Liver (tissue), 9 donors: ENCODE data around the gene SPATA31D4. TPM values are rescaled to one million over a fixed set of nuclear protein-coding genes. Genes with fewer than 3 reads are reported as not detected.

Experiments
- DNase-seq: peaks from one replicate; pipeline ENCODE4 v3.0.0-alpha.2; 2017; ENCODE audit warnings: low spot score
- H3K27ac ChIP-seq, 2 donors: one replicate each; pipeline ENCODE4 v1.7.0; 2013; ENCODE audit warnings: inconsistent platforms in 2 of 2, low read length in 2 of 2, control low read depth in 1 of 2, low read depth in 1 of 2, mild to moderate bottlenecking in 1 of 2
- H3K27me3 ChIP-seq, 4 donors: one replicate each; pipeline versions ENCODE4 v1.6.1 to v1.7.0; 2013; ENCODE audit warnings: low read length in 3 of 4, inconsistent platforms in 1 of 4, mild to moderate bottlenecking in 1 of 4, moderate library complexity in 1 of 4; ENCODE audit not compliant: control insufficient read depth in 4 of 4, insufficient read depth in 4 of 4
- H3K36me3 ChIP-seq, 4 donors: one replicate each; pipeline versions ENCODE4 v1.6.1 to v1.7.0; 2013; ENCODE audit warnings: low read length in 3 of 4, mild to moderate bottlenecking in 3 of 4, low read depth in 1 of 4, moderate library complexity in 1 of 4; ENCODE audit not compliant: control insufficient read depth in 4 of 4, insufficient read depth in 3 of 4
- H3K4me1 ChIP-seq, 4 donors: one replicate each; pipeline versions ENCODE4 v1.6.1 to v1.7.0; 2013; ENCODE audit warnings: low read length in 3 of 4, mild to moderate bottlenecking in 3 of 4, moderate library complexity in 1 of 4; ENCODE audit not compliant: control insufficient read depth in 4 of 4, insufficient read depth in 4 of 4
- H3K4me3 ChIP-seq, 3 donors: one replicate each; pipeline versions ENCODE4 v1.6.1 to v1.7.0; 2013; ENCODE audit warnings: low read length in 3 of 3, control low read depth in 1 of 3, low read depth in 1 of 3, mild to moderate bottlenecking in 1 of 3
- H3K9ac ChIP-seq, 2 donors: one replicate each; pipeline ENCODE4 v1.7.0; 2013; ENCODE audit warnings: low read length in 2 of 2, mild to moderate bottlenecking in 2 of 2, moderate library complexity in 2 of 2, control low read depth in 1 of 2, low read depth in 1 of 2
- H3K9me3 ChIP-seq, 4 donors: one replicate each; pipeline versions ENCODE4 v1.6.1 to v1.7.0; 2013; ENCODE audit warnings: low read length in 3 of 4; ENCODE audit not compliant: control insufficient read depth in 4 of 4
- EGR1 ChIP-seq, 2 donors: IDR thresholded peaks; 2 replicates each; pipeline ENCODE4 v1.6.1; 2016 to 2018; ENCODE audit warnings: antibody characterized with exemption in 2 of 2, low read depth in 2 of 2
- FOXA1 ChIP-seq: IDR thresholded peaks from 2 replicates; pipeline ENCODE4 v1.6.1; 2016; ENCODE audit warnings: antibody characterized with exemption
- FOXA2 ChIP-seq: IDR thresholded peaks from 2 replicates; pipeline ENCODE4 v1.6.1; 2016; ENCODE audit warnings: antibody characterized with exemption
- GABPA ChIP-seq, 2 donors: IDR thresholded peaks in 1 of 2; conservative IDR thresholded peaks in 1 of 2; 2 replicates each; pipeline ENCODE4 v1.6.1; 2016; ENCODE audit warnings: antibody characterized with exemption in 2 of 2, mild to moderate bottlenecking in 1 of 2, moderate library complexity in 1 of 2
- HNF4A ChIP-seq, 2 donors: conservative IDR thresholded peaks; 2 replicates each; pipeline ENCODE4 v1.6.1; 2016; ENCODE audit warnings: antibody characterized with exemption in 2 of 2, mild to moderate bottlenecking in 2 of 2
- JUND ChIP-seq, 2 donors: IDR thresholded peaks; 2 replicates each; pipeline ENCODE4 v1.6.1; 2016; ENCODE audit warnings: antibody characterized with exemption in 2 of 2
- NR2F2 ChIP-seq: IDR thresholded peaks from 2 replicates; pipeline ENCODE4 v1.6.1; 2016; ENCODE audit warnings: antibody characterized with exemption
- RAD21 ChIP-seq, 2 donors: IDR thresholded peaks; 2 replicates each; pipeline ENCODE4 v1.6.1; 2016; ENCODE audit warnings: antibody characterized with exemption in 2 of 2, mild to moderate bottlenecking in 2 of 2
- RXRA ChIP-seq, 2 donors: IDR thresholded peaks; 2 replicates each; pipeline ENCODE4 v1.6.1; 2017 to 2018; ENCODE audit warnings: antibody characterized with exemption in 2 of 2, mild to moderate bottlenecking in 1 of 2
- SP1 ChIP-seq: IDR thresholded peaks from 2 replicates; pipeline ENCODE4 v1.6.1; 2018; ENCODE audit warnings: antibody characterized with exemption, mild to moderate bottlenecking
- TAF1 ChIP-seq: conservative IDR thresholded peaks from 2 replicates; pipeline ENCODE4 v1.6.1; 2016; ENCODE audit warnings: antibody characterized with exemption, mild to moderate bottlenecking
- YY1 ChIP-seq: IDR thresholded peaks from 2 replicates; pipeline ENCODE4 v1.6.1; 2016; ENCODE audit warnings: antibody characterized with exemption, mild to moderate bottlenecking
- WGBS: extraction: QIAGEN DNeasy Blood & Tissue Kit; methylation state at CpG from one replicate; pipeline ENCODE4 v1.1.7; 2013; 5-methylcytosine and 5-hydroxymethylcytosine counted together
- polyA plus RNA-seq, 2 donors: library from polyadenylated mRNA; stranded (reverse) in 1 of 2; unstranded in 1 of 2; fragments of 200-250 nt in 1 of 2; fragments of >200 nt in 1 of 2; fragmentation: Nextera tagmentation in 1 of 2; extraction: Ambion mirVana in 1 of 2; gene quantifications; one replicate each; pipeline versions ENCODE4 v1.2.1 to v1.2.3, GENCODE V29; 2013 to 2015
- total RNA-seq, 2 donors: library from RNA; depleted of rRNA; stranded (reverse); fragments of >200 nt; gene quantifications; one replicate each; pipeline ENCODE4 v1.2.3, GENCODE V29; 2014
- TF ChIP-seq, protein P1 (sequence below): IDR thresholded peaks from 2 replicates; pipeline ENCODE4 v1.6.1; 2016; ENCODE audit warnings: antibody characterized with exemption
- TF ChIP-seq, protein P2 (sequence below): IDR thresholded peaks from 2 replicates; pipeline ENCODE4 v1.6.1; 2016; ENCODE audit warnings: antibody characterized with exemption
- TF ChIP-seq, protein P3 (sequence below): IDR thresholded peaks from 2 replicates; pipeline ENCODE4 v1.6.1; 2016; ENCODE audit warnings: antibody characterized with exemption, mild to moderate bottlenecking
- TF ChIP-seq, protein P4 (sequence below): IDR thresholded peaks from 2 replicates; pipeline ENCODE4 v1.6.1; 2016; ENCODE audit warnings: antibody characterized with exemption
- TF ChIP-seq, protein P5 (sequence below): fragments of 150-350 bp; IDR thresholded peaks from 2 replicates; pipeline ENCODE4 v1.5.1; 2017; ENCODE audit warnings: improper control_type of control experiment, low read depth, low read length; ENCODE audit not compliant: missing input control
- donor health status: healthy.
- donor health status: healthy.
- donor health status: healthy.
- donor health status: healthy.
- donor health status: healthy.

The SPATA31D4 gene
- total and polyA plus RNA-seq, 4 donors = not detected

DNA sequence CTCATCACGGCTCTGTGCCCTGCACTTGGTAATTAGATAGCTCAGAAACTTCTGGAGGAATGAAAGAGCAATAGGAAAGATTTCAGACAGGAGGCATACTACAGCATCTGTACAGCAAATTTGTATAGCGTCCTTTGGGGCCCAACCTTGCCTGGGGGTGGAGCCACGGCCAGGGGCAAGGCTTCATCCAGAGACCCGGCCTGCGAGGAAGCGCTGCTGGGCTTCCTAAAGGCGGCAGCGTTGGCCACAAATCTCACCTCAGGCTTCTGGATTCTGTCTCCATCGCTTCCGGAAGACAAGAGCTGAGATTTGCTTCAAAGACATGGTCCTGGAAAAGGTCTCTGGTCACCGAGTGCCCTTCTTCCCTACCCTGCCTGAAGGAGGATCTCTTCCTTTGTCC lies 48.1 kb downstream of the SPATA31D4 start:
- H3K9me3 ChIP-seq = peaks cover 0 to 4% (median 0%) of the 10 kb centered on the region in 4 donors
- DNase-seq = no peak
- no peaks in the 10 kb centered on the region for H3K36me3 ChIP-seq
- WGBS = 91% methylated on average over 11 of the region's 11 CpGs
- no peaks in the 10 kb centered on the region for H3K27me3 ChIP-seq
- H3K9ac ChIP-seq = no peak overlapping the region
- no peak overlapping the region for H3K27ac ChIP-seq
- no peak overlapping the region for H3K4me3 ChIP-seq
- TF ChIP-seq HNF4A (conservative IDR thresholded peaks at IDR 0.05) (no peak), SP1 (no peak), TAF1 (no peak), FOXA1 (no peak), JUND (IDR thresholded peaks at IDR 0.05) (no peak), YY1 (no peak), RAD21 (IDR thresholded peaks at IDR 0.05) (no peak), EGR1 (IDR thresholded peaks at IDR 0.05; ENCODE audit: low read depth in 2 of 2) (no peak), GABPA (IDR thresholded peaks at IDR 0.05 in 1 of 2, conservative IDR thresholded peaks at IDR 0.05 in 1 of 2) (no peak), NR2F2 (no peak), FOXA2 (no peak), RXRA (IDR thresholded peaks at IDR 0.05) (no peak)
- TF ChIP-seq, protein P1, sequence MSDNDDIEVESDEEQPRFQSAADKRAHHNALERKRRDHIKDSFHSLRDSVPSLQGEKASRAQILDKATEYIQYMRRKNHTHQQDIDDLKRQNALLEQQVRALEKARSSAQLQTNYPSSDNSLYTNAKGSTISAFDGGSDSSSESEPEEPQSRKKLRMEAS = no peak
- TF ChIP-seq, protein P2, sequence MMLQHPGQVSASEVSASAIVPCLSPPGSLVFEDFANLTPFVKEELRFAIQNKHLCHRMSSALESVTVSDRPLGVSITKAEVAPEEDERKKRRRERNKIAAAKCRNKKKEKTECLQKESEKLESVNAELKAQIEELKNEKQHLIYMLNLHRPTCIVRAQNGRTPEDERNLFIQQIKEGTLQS = no peak
- TF ChIP-seq, protein P3, sequence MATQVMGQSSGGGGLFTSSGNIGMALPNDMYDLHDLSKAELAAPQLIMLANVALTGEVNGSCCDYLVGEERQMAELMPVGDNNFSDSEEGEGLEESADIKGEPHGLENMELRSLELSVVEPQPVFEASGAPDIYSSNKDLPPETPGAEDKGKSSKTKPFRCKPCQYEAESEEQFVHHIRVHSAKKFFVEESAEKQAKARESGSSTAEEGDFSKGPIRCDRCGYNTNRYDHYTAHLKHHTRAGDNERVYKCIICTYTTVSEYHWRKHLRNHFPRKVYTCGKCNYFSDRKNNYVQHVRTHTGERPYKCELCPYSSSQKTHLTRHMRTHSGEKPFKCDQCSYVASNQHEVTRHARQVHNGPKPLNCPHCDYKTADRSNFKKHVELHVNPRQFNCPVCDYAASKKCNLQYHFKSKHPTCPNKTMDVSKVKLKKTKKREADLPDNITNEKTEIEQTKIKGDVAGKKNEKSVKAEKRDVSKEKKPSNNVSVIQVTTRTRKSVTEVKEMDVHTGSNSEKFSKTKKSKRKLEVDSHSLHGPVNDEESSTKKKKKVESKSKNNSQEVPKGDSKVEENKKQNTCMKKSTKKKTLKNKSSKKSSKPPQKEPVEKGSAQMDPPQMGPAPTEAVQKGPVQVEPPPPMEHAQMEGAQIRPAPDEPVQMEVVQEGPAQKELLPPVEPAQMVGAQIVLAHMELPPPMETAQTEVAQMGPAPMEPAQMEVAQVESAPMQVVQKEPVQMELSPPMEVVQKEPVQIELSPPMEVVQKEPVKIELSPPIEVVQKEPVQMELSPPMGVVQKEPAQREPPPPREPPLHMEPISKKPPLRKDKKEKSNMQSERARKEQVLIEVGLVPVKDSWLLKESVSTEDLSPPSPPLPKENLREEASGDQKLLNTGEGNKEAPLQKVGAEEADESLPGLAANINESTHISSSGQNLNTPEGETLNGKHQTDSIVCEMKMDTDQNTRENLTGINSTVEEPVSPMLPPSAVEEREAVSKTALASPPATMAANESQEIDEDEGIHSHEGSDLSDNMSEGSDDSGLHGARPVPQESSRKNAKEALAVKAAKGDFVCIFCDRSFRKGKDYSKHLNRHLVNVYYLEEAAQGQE = no peak
- TF ChIP-seq, protein P4, sequence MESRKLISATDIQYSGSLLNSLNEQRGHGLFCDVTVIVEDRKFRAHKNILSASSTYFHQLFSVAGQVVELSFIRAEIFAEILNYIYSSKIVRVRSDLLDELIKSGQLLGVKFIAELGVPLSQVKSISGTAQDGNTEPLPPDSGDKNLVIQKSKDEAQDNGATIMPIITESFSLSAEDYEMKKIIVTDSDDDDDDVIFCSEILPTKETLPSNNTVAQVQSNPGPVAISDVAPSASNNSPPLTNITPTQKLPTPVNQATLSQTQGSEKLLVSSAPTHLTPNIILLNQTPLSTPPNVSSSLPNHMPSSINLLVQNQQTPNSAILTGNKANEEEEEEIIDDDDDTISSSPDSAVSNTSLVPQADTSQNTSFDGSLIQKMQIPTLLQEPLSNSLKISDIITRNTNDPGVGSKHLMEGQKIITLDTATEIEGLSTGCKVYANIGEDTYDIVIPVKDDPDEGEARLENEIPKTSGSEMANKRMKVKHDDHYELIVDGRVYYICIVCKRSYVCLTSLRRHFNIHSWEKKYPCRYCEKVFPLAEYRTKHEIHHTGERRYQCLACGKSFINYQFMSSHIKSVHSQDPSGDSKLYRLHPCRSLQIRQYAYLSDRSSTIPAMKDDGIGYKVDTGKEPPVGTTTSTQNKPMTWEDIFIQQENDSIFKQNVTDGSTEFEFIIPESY = no peak
- H3K4me1 ChIP-seq = no peaks in the 10 kb centered on the region

DNA sequence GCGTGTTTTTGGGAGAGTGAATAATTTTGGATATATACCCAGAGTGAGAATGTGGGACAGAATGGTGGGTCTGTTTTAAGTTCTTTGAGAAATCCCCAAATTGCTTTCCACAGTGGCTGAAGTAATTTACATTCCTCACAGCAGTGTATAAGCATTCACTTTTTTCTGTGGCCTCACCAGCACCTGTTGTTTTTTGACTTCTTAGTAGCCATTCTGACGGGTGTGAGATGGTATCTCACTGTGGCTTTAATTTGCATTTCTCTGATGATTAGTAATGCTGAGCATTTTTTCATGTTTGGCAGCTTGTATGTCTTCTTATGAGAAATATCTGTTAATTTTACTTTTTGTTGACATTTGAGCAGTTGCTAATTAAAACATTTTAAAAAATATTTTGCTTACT lies 51.0 kb downstream of the SPATA31D4 start:
- TF ChIP-seq, protein P3 = no peak
- TF ChIP-seq, protein P5, sequence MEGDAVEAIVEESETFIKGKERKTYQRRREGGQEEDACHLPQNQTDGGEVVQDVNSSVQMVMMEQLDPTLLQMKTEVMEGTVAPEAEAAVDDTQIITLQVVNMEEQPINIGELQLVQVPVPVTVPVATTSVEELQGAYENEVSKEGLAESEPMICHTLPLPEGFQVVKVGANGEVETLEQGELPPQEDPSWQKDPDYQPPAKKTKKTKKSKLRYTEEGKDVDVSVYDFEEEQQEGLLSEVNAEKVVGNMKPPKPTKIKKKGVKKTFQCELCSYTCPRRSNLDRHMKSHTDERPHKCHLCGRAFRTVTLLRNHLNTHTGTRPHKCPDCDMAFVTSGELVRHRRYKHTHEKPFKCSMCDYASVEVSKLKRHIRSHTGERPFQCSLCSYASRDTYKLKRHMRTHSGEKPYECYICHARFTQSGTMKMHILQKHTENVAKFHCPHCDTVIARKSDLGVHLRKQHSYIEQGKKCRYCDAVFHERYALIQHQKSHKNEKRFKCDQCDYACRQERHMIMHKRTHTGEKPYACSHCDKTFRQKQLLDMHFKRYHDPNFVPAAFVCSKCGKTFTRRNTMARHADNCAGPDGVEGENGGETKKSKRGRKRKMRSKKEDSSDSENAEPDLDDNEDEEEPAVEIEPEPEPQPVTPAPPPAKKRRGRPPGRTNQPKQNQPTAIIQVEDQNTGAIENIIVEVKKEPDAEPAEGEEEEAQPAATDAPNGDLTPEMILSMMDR = no peak
- TF ChIP-seq JUND (IDR thresholded peaks at IDR 0.05) (no peak), EGR1 (IDR thresholded peaks at IDR 0.05; ENCODE audit: low read depth in 2 of 2) (no peak), FOXA2 (no peak), SP1 (no peak), RXRA (IDR thresholded peaks at IDR 0.05) (no peak), TAF1 (no peak), GABPA (IDR thresholded peaks at IDR 0.05 in 1 of 2, conservative IDR thresholded peaks at IDR 0.05 in 1 of 2) (no peak), HNF4A (conservative IDR thresholded peaks at IDR 0.05) (no peak), RAD21 (IDR thresholded peaks at IDR 0.05) (no peak)
- TF ChIP-seq, protein P4 = no peak
- no peak for DNase-seq
- Histone ChIP-seq H3K27me3 (no peaks in the 10 kb centered on the region), H3K4me3 (no peak overlapping the region), H3K9ac (no peak overlapping the region), H3K9me3 (peaks cover 0 to under 1% (median 0%) of the 10 kb centered on the region in 4 donors), H3K27ac (no peak overlapping the region), H3K4me1 (no peaks in the 10 kb centered on the region), H3K36me3 (no peaks in the 10 kb centered on the region)
- 82% methylated on average over 2 of the region's 2 CpGs for WGBS
